HepG2 (cell line): ENCODE results near the gene TRAP1. TPM values are rescaled to one million over a fixed set of nuclear protein-coding genes. Genes with fewer than 3 reads are reported as not detected.

Source experiments
- FOSL2 ChIP-seq: sonication (generic); formaldehyde crosslinking; IDR thresholded peaks from 2 replicates; pipeline ENCODE4 v1.4.0; 2020; ENCODE audit warnings: missing genetic modification reagents
- GABPB1 ChIP-seq: IDR thresholded peaks from 2 replicates; pipeline ENCODE4 v1.6.1; 2016; ENCODE audit warnings: mild to moderate bottlenecking, missing genetic modification reagents, moderate library complexity, missing compliant biosample characterization
- GATA4 ChIP-seq: sonication (generic); IDR thresholded peaks from 2 replicates; pipeline ENCODE4 v1.6.1; 2016; ENCODE audit warnings: antibody characterized with exemption, low read depth, borderline replicate concordance
- NCOA2 ChIP-seq: sonication (generic); formaldehyde crosslinking; IDR thresholded peaks from 2 replicates; pipeline ENCODE4 v1.8.0; 2022; ENCODE audit warnings: inconsistent platforms
- PHF5A ChIP-seq: IDR thresholded peaks from one replicate; pipeline ENCODE4 v1.6.1; 2018; ENCODE audit warnings: low read depth, missing genetic modification reagents; ENCODE audit not compliant: unreplicated experiment
- RCOR2 ChIP-seq: IDR thresholded peaks from 2 replicates; pipeline ENCODE4 v1.6.1; 2016; ENCODE audit warnings: missing biosample characterization, missing genetic modification reagents
- SOX13 ChIP-seq, 3 experiments: fragments of 450-650 bp in 1 of 3; sonication (generic) in 1 of 3; formaldehyde crosslinking in 1 of 3; IDR thresholded peaks in 2 of 3; conservative IDR thresholded peaks in 1 of 3; 2 replicates each; pipeline versions ENCODE4 v1.5.0 to v1.6.1; 2016 to 2020; ENCODE audit warnings: antibody characterized with exemption in 1 of 3, mild to moderate bottlenecking in 1 of 3, missing compliant biosample characterization in 1 of 3, missing genetic modification reagents in 1 of 3, moderate library complexity in 1 of 3
- ZBTB38 ChIP-seq: sonication (generic); formaldehyde crosslinking; IDR thresholded peaks from 2 replicates; pipeline ENCODE4 v1.5.1; 2020; ENCODE audit warnings: mild to moderate bottlenecking, missing genetic modification reagents
- ZNF550 ChIP-seq: sonication (generic); formaldehyde crosslinking; IDR thresholded peaks from 2 replicates; pipeline ENCODE4 v1.4.0; 2020; ENCODE audit warnings: mild to moderate bottlenecking, missing genetic modification reagents, borderline replicate concordance
- polyA plus RNA-seq, 8 experiments: library from polyadenylated mRNA; depleted of rRNA in 3 of 8; stranded (reverse) in 7 of 8; unstranded in 1 of 8; fragments of >200 nt; fragmentation: Illumina TruSeq in 4 of 8; extraction: Trizol in 4 of 8; gene quantifications; 2 replicates each; pipeline versions ENCODE4 v1.2.1 to v1.2.3, GENCODE V29; 2011 to 2016; ENCODE audit warnings: low read depth in 4 of 8, missing spikeins in 1 of 8, mixed read lengths in 1 of 8; ENCODE audit not compliant: insufficient read depth in 1 of 8
- total RNA-seq, 5 experiments: library from RNA; depleted of rRNA; stranded (reverse); fragments of >200 nt; fragmentation: Illumina TruSeq; extraction: Trizol; gene quantifications; 2 replicates each; pipeline ENCODE4 v1.2.3, GENCODE V29; 2016; ENCODE audit warnings: low read depth in 1 of 5
- TF ChIP-seq, protein P1 (sequence below): sonication (generic); formaldehyde crosslinking; conservative IDR thresholded peaks from 2 replicates; pipeline ENCODE4 v1.4.0; 2020; ENCODE audit warnings: missing genetic modification reagents
- TF ChIP-seq, protein P2 (sequence below): sonication (generic); formaldehyde crosslinking; IDR thresholded peaks from 2 replicates; pipeline ENCODE4 v1.9.0; 2021; ENCODE audit warnings: missing genetic modification reagents, borderline replicate concordance
- TF ChIP-seq, protein P3 (sequence below): sonication (generic); formaldehyde crosslinking; IDR thresholded peaks from 2 replicates; pipeline ENCODE4 v1.4.0; 2020; ENCODE audit warnings: missing genetic modification reagents; ENCODE audit errors: not compliant biosample characterization
- TF ChIP-seq, protein P4 (sequence below): sonication (generic); formaldehyde crosslinking; IDR thresholded peaks from 2 replicates; pipeline ENCODE4 v1.5.0; 2020; ENCODE audit warnings: mild to moderate bottlenecking, missing genetic modification reagents, borderline replicate concordance
- TF ChIP-seq, protein P5 (sequence below): sonication (generic); formaldehyde crosslinking; IDR thresholded peaks from 2 replicates; pipeline ENCODE4 v1.4.0; 2020; ENCODE audit warnings: missing genetic modification reagents

Gene TRAP1
- total and polyA plus RNA-seq, 2 of the 13 experiments (the other 11 are each of a cell fraction or from before 2014, with no cell fraction given) = 127 to 240 TPM

DNA sequence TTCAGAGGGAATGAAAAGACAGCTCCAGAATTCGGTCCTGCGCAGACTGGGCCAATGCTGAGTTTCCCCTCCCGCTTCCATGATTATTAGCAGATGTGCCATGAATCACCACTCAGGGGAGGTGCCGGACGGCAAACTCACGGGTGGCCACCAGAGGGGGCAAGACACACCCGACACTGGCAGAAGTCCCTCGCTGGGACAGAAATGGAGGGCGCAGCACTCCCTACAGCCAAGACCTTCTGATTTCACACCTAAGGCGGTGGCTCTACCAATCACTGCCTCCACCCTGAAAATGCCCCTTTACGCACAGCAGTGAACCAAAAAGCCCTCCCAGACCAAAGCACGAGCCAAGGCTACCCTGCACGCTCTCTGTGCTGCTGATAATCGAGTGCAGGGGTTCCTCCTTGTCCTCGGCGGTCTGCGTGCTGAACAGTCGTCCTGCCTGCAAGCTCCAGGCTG is 26.8 kb downstream of the TRAP1 start (continued):
- TF ChIP-seq, protein P1, sequence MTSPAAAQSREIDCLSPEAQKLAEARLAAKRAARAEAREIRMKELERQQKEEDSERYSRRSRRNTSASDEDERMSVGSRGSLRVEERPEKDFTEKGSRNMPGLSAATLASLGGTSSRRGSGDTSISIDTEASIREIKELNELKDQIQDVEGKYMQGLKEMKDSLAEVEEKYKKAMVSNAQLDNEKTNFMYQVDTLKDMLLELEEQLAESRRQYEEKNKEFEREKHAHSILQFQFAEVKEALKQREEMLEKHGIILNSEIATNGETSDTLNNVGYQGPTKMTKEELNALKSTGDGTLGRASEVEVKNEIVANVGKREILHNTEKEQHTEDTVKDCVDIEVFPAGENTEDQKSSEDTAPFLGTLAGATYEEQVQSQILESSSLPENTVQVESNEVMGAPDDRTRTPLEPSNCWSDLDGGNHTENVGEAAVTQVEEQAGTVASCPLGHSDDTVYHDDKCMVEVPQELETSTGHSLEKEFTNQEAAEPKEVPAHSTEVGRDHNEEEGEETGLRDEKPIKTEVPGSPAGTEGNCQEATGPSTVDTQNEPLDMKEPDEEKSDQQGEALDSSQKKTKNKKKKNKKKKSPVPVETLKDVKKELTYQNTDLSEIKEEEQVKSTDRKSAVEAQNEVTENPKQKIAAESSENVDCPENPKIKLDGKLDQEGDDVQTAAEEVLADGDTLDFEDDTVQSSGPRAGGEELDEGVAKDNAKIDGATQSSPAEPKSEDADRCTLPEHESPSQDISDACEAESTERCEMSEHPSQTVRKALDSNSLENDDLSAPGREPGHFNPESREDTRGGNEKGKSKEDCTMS (CRISPR knock-in tag) = no peak
- TF ChIP-seq GABPB1 (CRISPR knock-in tag) = 0 out of 2 replicates have a peak, but pooled peaks have one; percentile 10
- no peak for TF ChIP-seq GATA4
- no peak for TF ChIP-seq ZNF550
- TF ChIP-seq RCOR2 (CRISPR knock-in tag) = no peak
- TF ChIP-seq, protein P2, sequence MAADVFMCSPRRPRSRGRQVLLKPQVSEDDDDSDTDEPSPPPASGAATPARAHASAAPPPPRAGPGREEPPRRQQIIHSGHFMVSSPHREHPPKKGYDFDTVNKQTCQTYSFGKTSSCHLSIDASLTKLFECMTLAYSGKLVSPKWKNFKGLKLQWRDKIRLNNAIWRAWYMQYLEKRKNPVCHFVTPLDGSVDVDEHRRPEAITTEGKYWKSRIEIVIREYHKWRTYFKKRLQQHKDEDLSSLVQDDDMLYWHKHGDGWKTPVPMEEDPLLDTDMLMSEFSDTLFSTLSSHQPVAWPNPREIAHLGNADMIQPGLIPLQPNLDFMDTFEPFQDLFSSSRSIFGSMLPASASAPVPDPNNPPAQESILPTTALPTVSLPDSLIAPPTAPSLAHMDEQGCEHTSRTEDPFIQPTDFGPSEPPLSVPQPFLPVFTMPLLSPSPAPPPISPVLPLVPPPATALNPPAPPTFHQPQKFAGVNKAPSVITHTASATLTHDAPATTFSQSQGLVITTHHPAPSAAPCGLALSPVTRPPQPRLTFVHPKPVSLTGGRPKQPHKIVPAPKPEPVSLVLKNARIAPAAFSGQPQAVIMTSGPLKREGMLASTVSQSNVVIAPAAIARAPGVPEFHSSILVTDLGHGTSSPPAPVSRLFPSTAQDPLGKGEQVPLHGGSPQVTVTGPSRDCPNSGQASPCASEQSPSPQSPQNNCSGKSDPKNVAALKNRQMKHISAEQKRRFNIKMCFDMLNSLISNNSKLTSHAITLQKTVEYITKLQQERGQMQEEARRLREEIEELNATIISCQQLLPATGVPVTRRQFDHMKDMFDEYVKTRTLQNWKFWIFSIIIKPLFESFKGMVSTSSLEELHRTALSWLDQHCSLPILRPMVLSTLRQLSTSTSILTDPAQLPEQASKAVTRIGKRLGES (CRISPR knock-in tag) = no peak
- no peak for TF ChIP-seq NCOA2 (CRISPR knock-in tag)
- TF ChIP-seq, protein P3, sequence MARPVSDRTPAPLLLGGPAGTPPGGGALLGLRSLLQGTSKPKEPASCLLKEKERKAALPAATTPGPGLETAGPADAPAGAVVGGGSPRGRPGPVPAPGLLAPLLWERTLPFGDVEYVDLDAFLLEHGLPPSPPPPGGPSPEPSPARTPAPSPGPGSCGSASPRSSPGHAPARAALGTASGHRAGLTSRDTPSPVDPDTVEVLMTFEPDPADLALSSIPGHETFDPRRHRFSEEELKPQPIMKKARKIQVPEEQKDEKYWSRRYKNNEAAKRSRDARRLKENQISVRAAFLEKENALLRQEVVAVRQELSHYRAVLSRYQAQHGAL = peak; percentile 49
- TF ChIP-seq PHF5A = no peak
- TF ChIP-seq ZBTB38 (CRISPR knock-in tag) = peak; percentile 95
- no peak for TF ChIP-seq SOX13 (IDR thresholded peaks at IDR 0.05)
- TF ChIP-seq SOX13 (CRISPR knock-in tag; conservative IDR thresholded peaks at IDR 0.05 in 1 of 2, IDR thresholded peaks at IDR 0.05 in 1 of 2) = no peak
- TF ChIP-seq FOSL2 (CRISPR knock-in tag) = peak; percentile 79
- TF ChIP-seq, protein P4, sequence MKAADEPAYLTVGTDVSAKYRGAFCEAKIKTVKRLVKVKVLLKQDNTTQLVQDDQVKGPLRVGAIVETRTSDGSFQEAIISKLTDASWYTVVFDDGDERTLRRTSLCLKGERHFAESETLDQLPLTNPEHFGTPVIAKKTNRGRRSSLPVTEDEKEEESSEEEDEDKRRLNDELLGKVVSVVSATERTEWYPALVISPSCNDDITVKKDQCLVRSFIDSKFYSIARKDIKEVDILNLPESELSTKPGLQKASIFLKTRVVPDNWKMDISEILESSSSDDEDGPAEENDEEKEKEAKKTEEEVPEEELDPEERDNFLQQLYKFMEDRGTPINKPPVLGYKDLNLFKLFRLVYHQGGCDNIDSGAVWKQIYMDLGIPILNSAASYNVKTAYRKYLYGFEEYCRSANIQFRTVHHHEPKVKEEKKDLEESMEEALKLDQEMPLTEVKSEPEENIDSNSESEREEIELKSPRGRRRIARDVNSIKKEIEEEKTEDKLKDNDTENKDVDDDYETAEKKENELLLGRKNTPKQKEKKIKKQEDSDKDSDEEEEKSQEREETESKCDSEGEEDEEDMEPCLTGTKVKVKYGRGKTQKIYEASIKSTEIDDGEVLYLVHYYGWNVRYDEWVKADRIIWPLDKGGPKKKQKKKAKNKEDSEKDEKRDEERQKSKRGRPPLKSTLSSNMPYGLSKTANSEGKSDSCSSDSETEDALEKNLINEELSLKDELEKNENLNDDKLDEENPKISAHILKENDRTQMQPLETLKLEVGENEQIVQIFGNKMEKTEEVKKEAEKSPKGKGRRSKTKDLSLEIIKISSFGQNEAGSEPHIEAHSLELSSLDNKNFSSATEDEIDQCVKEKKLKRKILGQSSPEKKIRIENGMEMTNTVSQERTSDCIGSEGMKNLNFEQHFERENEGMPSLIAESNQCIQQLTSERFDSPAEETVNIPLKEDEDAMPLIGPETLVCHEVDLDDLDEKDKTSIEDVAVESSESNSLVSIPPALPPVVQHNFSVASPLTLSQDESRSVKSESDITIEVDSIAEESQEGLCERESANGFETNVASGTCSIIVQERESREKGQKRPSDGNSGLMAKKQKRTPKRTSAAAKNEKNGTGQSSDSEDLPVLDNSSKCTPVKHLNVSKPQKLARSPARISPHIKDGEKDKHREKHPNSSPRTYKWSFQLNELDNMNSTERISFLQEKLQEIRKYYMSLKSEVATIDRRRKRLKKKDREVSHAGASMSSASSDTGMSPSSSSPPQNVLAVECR = peak; percentile 43; the same call in 1 of the 2 replicates
- TF ChIP-seq, protein P5, sequence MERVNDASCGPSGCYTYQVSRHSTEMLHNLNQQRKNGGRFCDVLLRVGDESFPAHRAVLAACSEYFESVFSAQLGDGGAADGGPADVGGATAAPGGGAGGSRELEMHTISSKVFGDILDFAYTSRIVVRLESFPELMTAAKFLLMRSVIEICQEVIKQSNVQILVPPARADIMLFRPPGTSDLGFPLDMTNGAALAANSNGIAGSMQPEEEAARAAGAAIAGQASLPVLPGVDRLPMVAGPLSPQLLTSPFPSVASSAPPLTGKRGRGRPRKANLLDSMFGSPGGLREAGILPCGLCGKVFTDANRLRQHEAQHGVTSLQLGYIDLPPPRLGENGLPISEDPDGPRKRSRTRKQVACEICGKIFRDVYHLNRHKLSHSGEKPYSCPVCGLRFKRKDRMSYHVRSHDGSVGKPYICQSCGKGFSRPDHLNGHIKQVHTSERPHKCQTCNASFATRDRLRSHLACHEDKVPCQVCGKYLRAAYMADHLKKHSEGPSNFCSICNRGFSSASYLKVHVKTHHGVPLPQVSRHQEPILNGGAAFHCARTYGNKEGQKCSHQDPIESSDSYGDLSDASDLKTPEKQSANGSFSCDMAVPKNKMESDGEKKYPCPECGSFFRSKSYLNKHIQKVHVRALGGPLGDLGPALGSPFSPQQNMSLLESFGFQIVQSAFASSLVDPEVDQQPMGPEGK = 0 out of 2 replicates have a peak, but pooled peaks have one; percentile 35
